Chondrocyte (in vitro differentiated cells): ENCODE data around the gene ATP5MG. TPM values are rescaled to one million over a fixed set of nuclear protein-coding genes. Genes with fewer than 3 reads are reported as not detected.

ENCODE experiments used
- DNase-seq: peaks from one replicate; pipeline ENCODE4 v3.0.0; 2021; ENCODE audit warnings: mixed read lengths, low spot score
- H3K27ac Mint-ChIP-seq: one replicate; pipeline ENCODE4 v1.8.0; 2021; ENCODE audit warnings: mild to moderate bottlenecking, moderate library complexity, mixed read lengths; ENCODE audit not compliant: unreplicated experiment
- H3K27me3 Mint-ChIP-seq: 2 replicates; pipeline ENCODE4 v1.8.0; 2021; ENCODE audit warnings: low read depth, mixed read lengths
- H3K36me3 Mint-ChIP-seq: 2 replicates; pipeline ENCODE4 v1.8.0; 2021; ENCODE audit warnings: low read depth, mixed read lengths
- H3K4me1 Mint-ChIP-seq: 2 replicates; pipeline ENCODE4 v1.8.0; 2021; ENCODE audit warnings: low read depth, mild to moderate bottlenecking, mixed read lengths
- H3K4me3 Mint-ChIP-seq: one replicate; pipeline ENCODE4 v1.8.0; 2021; ENCODE audit warnings: mild to moderate bottlenecking, moderate library complexity, mixed read lengths; ENCODE audit not compliant: unreplicated experiment
- H3K9me3 Mint-ChIP-seq: 2 replicates; pipeline ENCODE4 v1.8.0; 2021; ENCODE audit warnings: low read depth, mixed read lengths
- long read RNA-seq: library from polyadenylated mRNA; stranded (forward); transcript quantifications from one replicate; pipeline ENCODE4 v2.0.0, GENCODE V29; 2021
- total RNA-seq: library from RNA; stranded (reverse); gene quantifications from 3 replicates; pipeline ENCODE4 v1.2.1, GENCODE V29; 2021
- TF ChIP-seq, protein P1 (sequence below): fragments of 200-600 bp; sonication (generic); IDR thresholded peaks from 2 replicates; pipeline ENCODE4 v1.5.0; 2021; ENCODE audit warnings: antibody characterized with exemption, mild to moderate bottlenecking, moderate library complexity

Gene ATP5MG
- 107 to 138 TPM (median 135 TPM) in 3 replicates for total RNA-seq
- long read RNA-seq, transcript ATP5MG-201 (3 exons, 1,577 nt), result major isoform, 183 of 187 reads
- long read RNA-seq, partial matches to known transcripts, result 0 of 187 reads
- long read RNA-seq, other reads (novel, unspliced or antisense), result 2 of 187 reads

DNA sequence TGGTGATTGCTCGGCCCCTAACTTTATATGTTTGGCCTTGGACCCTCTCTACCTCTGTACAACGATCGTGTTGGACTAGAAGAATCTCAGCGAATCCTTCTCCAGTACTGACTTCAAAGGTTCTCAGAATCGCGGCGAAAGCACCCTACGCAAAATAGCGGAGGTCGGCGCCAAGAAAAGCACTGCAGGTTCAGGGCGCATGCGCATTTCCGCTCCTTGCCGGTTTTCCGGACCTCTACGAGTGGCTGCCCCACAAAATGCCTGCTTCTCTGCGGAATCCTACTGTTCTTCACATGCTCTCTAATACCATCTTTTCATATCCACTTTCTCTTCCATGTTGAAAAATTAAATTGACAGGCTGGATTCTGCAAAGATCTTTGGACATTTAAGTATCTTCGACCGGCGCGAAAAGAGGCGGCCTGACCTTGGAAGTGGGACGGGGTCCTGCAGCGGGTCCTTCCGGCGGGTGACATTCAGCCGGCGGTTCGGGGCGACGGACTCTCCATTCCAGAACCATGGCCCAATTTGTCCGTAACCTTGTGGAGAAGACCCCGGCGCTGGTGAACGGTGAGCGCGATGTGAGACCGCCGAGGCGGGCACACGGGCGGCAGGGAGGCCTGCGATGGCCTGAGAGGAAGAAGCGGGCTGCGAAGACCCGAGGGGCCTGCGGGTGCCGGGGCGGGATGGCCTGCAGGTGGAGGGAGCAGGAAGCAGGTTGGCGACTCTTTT is at the start of gene ATP5MG:
Gene ATP5MG, plus strand, starts transcription at position 456 of the 729 bp plus-strand sequence. Its CDS starts 60 bp downstream, at position 516.
- Mint-ChIP-seq H3K36me3 (peaks cover 1% of the 10 kb centered on the region), H3K27me3 (no peaks in the 10 kb centered on the region), H3K4me1 (peaks cover 27% of the 10 kb centered on the region), H3K4me3 (peak within 1 kb of the TSS; percentile 91), H3K9me3 (no peaks in the 10 kb centered on the region), H3K27ac (peak within 1 kb of the TSS; percentile 98)
- no peak for DNase-seq
- TF ChIP-seq, protein P1, sequence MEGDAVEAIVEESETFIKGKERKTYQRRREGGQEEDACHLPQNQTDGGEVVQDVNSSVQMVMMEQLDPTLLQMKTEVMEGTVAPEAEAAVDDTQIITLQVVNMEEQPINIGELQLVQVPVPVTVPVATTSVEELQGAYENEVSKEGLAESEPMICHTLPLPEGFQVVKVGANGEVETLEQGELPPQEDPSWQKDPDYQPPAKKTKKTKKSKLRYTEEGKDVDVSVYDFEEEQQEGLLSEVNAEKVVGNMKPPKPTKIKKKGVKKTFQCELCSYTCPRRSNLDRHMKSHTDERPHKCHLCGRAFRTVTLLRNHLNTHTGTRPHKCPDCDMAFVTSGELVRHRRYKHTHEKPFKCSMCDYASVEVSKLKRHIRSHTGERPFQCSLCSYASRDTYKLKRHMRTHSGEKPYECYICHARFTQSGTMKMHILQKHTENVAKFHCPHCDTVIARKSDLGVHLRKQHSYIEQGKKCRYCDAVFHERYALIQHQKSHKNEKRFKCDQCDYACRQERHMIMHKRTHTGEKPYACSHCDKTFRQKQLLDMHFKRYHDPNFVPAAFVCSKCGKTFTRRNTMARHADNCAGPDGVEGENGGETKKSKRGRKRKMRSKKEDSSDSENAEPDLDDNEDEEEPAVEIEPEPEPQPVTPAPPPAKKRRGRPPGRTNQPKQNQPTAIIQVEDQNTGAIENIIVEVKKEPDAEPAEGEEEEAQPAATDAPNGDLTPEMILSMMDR, result peak; percentile 56

GRCh38 chr11:118353084-118353710 is 48.2 kb upstream of the ATP5MG start:
- Mint-ChIP-seq H3K4me1 (no peaks in the 10 kb centered on the region), H3K27ac (no peak overlapping the region), H3K9me3 (no peaks in the 10 kb centered on the region), H3K36me3 (no peaks in the 10 kb centered on the region), H3K4me3 (no peak overlapping the region), H3K27me3 (peaks cover 33% of the 10 kb centered on the region)
- no peak for DNase-seq
- TF ChIP-seq, protein P1, result peak; percentile 88

GRCh38 chr11:118358071-118358470 is 43.3 kb upstream of the ATP5MG start:
- peaks cover 3% of the 10 kb centered on the region for H3K27me3 Mint-ChIP-seq
- peaks cover 4% of the 10 kb centered on the region for H3K36me3 Mint-ChIP-seq
- no peak overlapping the region for H3K27ac Mint-ChIP-seq
- no peak overlapping the region for H3K4me3 Mint-ChIP-seq
- TF ChIP-seq, protein P1, result no peak
- H3K4me1 Mint-ChIP-seq, result peaks cover 31% of the 10 kb centered on the region
- DNase-seq, result no peak
- H3K9me3 Mint-ChIP-seq, result peaks cover 4% of the 10 kb centered on the region

DNA sequence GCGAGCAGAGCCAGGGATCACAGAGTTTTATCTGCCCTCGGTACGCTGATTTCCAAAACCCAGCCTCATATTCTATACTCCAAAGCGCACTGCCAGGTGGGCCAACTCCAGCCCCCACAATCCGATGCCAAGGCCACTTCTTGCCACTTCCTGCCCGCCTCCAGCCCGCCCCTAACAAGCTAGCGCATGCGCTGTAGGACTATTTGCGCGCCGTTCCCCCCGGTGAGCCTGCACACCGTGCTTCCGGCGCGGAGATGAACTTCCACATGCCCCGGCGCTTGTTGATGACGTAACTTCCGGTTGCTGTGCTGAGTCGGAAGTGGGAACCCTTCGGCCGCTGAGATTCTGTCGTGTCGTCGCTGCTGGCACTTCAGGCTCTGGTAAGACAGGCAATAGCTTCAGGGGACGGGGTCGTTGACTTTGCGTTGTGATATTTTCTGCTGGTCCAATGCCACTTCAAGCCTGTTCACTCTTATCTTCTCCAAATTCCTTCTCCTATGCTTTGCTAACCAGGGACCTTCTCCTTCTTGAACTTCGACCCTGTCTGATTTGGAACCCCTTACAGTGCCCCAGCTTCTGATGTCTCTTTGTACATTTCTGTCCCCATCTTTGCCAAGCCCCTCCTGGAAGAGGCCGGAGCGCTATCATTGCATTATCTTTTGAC is 42.0 kb upstream of the ATP5MG start, which contains the start of gene UBE4A:
Gene UBE4A, plus strand, starts transcription at position 306 of the 664 bp plus-strand sequence. CDS start 5,481 bp downstream, outside the sequence.
- Mint-ChIP-seq H3K36me3 (peaks cover 4% of the 10 kb centered on the region), H3K4me3 (peak within 1 kb of the TSS; percentile 95), H3K4me1 (peaks cover 31% of the 10 kb centered on the region), H3K27me3 (peaks cover 2% of the 10 kb centered on the region), H3K9me3 (peaks cover 4% of the 10 kb centered on the region), H3K27ac (peak within 1 kb of the TSS; percentile 90)
- TF ChIP-seq, protein P1, result no peak
- DNase-seq, result peak; percentile 97
